22Rv1 (cell line): ENCODE measurements around the gene CD151.

Source experiments
- H3K27ac ChIP-seq: fragments of 450-650 bp; 2 replicates; pipeline ENCODE4 v1.5.1; 2017
- CTCF ChIP-seq: fragments of 450-650 bp; IDR thresholded peaks from 2 replicates; pipeline ENCODE4 v1.5.1; 2017; ENCODE audit warnings: mild to moderate bottlenecking
- ZFX ChIP-seq: fragments of 450-650 bp; IDR thresholded peaks from 2 replicates; pipeline ENCODE4 v1.6.1; 2017; ENCODE audit warnings: antibody characterized with exemption, borderline replicate concordance

CD151 gene

GRCh38 chr11:794013-794765, 38.6 kb upstream of the CD151 start:
- no peak for TF ChIP-seq CTCF
- TF ChIP-seq ZFX = no peak
- no peak overlapping the region for H3K27ac ChIP-seq

- H3K27ac ChIP-seq = no peak overlapping the region
- TF ChIP-seq ZFX = no peak
- no peak for TF ChIP-seq CTCF
Measured at GRCh38 chr11:794766-795633, 37.8 kb upstream of the CD151 start.

GRCh38 chr11:795634-796564, 36.9 kb upstream of the CD151 start:
- TF ChIP-seq CTCF (no peak), ZFX (no peak)
- H3K27ac ChIP-seq = peak overlapping the region; percentile 82

GRCh38 chr11:796565-797295, 36.0 kb upstream of the CD151 start:
- TF ChIP-seq ZFX (no peak), CTCF (no peak)
- peak overlapping the region; percentile 82 for H3K27ac ChIP-seq

GRCh38 chr11:797296-798092, 35.3 kb upstream of the CD151 start:
- TF ChIP-seq CTCF (no peak), ZFX (no peak)

More at GRCh38 chr11:797296-798092, 35.3 kb upstream of the CD151 start:
- peak overlapping the region; percentile 82 for H3K27ac ChIP-seq
